Glutamatergic neuron (in vitro differentiated cells): ENCODE data around the gene ZNF474. TPM values are rescaled to one million over a fixed set of nuclear protein-coding genes. Genes with fewer than 3 reads are reported as not detected.

ENCODE experiments used
- DNase-seq: peaks from one replicate; pipeline ENCODE4 v3.0.0; 2022
- H3K27ac Mint-ChIP-seq: one replicate; pipeline ENCODE4 v1.8.0; 2020; ENCODE audit warnings: mild to moderate bottlenecking, mixed read lengths, inconsistent platforms; ENCODE audit not compliant: unreplicated experiment
- H3K27me3 Mint-ChIP-seq: one replicate; pipeline ENCODE4 v1.8.0; 2020; ENCODE audit warnings: mild to moderate bottlenecking, moderate library complexity, mixed read lengths, inconsistent platforms; ENCODE audit not compliant: unreplicated experiment
- H3K36me3 Mint-ChIP-seq: one replicate; pipeline ENCODE4 v1.8.0; 2020; ENCODE audit warnings: mild to moderate bottlenecking, mixed read lengths, inconsistent platforms; ENCODE audit not compliant: unreplicated experiment
- H3K4me1 Mint-ChIP-seq: one replicate; pipeline ENCODE4 v1.8.0; 2020; ENCODE audit warnings: mild to moderate bottlenecking, low read depth, mixed read lengths, inconsistent platforms; ENCODE audit not compliant: unreplicated experiment
- H3K4me3 Mint-ChIP-seq: one replicate; pipeline ENCODE4 v1.8.0; 2020; ENCODE audit warnings: mild to moderate bottlenecking, mixed read lengths, inconsistent platforms; ENCODE audit not compliant: unreplicated experiment
- H3K9me3 Mint-ChIP-seq: one replicate; pipeline ENCODE4 v1.8.0; 2020; ENCODE audit warnings: mild to moderate bottlenecking, moderate library complexity, mixed read lengths, inconsistent platforms; ENCODE audit not compliant: unreplicated experiment
- CTCF ChIP-seq: fragments of 200-600 bp; sonication (generic); IDR thresholded peaks from one replicate; pipeline ENCODE4 v1.5.0; 2021; ENCODE audit not compliant: partially characterized antibody, unreplicated experiment
- total RNA-seq: library from RNA; stranded (reverse); fragmentation: NEBNext Ultra II Directional; extraction: Animal tissue kit (Norgen Biotek cat#: 25700); gene quantifications from one replicate; pipeline ENCODE4 v1.2.1, GENCODE V29; 2021; ENCODE audit not compliant: unreplicated experiment

Gene ZNF474
- total RNA-seq, 1 donor from 2014 or later: 0.64 TPM

GRCh38 chr5:122124766-122125165 lies 4.6 kb upstream of the ZNF474 start:
- H3K36me3 Mint-ChIP-seq: no peaks in the 10 kb centered on the region
- no peaks in the 10 kb centered on the region for H3K9me3 Mint-ChIP-seq
- no peaks in the 10 kb centered on the region for H3K27me3 Mint-ChIP-seq
- H3K4me1 Mint-ChIP-seq: no peaks in the 10 kb centered on the region
- no peak overlapping the region for H3K27ac Mint-ChIP-seq
- TF ChIP-seq CTCF: no peak
- no peak for DNase-seq
- H3K4me3 Mint-ChIP-seq: no peak overlapping the region

DNA sequence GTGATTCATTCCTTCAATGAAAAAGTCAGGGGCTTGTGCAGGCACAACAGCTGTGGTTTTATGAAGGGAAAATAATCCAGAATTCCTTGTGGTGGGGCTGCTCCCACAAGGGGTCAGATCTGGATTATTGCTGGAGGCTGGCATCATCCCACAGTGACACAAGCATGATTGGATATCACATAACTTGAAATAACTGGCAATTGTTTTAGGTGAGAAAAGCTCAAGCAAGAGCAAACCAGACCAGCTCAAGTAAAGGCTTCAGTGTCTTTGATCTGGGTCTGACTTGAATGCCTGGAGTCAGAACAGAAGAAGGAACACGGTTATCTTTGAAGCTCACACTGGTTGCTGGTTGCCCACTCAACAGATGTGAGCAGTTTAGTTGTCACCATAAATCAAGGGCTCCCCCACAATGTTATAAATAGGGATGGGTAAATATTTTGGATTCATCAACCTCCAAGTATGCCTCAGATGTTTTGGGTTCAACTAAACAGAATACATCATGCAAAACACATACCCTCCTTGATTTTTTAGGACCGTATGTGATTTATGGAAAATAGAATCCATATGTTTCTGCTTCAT lies 3.1 kb upstream of the ZNF474 start:
- Mint-ChIP-seq H3K9me3 (no peaks in the 10 kb centered on the region), H3K27me3 (no peaks in the 10 kb centered on the region), H3K27ac (no peak overlapping the region), H3K36me3 (no peaks in the 10 kb centered on the region), H3K4me3 (no peak overlapping the region), H3K4me1 (no peaks in the 10 kb centered on the region)
- no peak for TF ChIP-seq CTCF
- DNase-seq: no peak

DNA sequence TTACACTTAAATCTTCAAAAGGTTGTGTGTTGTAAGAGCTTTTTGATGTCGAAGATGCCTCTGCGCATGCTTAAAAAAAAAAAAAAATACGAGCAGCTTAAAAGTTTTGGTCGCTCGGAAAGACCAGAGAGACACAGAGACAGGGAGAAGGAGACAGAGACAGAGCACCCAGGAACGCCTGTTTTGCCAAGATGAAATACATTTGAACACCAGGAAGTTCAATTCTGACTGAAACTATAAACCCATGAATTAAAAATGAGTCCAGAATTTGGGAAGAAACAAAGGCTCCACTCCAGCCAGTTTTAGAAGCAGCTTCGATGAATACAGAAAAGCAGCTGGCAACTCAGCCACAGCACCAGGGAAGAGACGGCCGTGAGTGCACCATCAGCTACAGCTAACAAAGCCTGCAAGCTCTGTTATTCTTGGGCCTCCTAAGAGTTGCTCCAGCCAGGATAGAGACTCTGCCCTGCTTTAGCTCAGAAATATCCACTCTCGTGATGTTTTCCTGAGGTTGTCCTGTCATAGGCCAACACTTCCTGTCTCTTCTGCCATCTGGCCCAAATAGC lies 2.5 kb upstream of the ZNF474 start:
- H3K4me1 Mint-ChIP-seq: no peaks in the 10 kb centered on the region

DNA sequence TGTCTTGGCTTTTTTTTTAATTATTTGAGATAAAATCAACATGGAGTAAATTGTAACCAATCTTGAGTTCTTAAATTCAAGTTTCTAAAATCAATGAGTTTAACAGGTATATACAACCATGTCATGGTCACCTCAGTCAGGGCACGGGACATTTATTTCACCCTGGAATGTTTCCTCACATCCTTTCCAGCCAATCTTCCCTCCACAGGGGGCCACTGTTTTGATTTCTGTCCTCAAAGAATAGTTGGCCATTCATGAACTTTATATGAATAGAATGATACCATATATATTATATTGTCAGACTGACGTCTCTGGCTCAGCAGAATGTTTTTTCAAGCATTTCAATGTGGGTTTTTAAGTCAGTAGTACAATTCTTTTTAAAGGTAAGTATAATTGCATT lies 806 bp downstream of the ZNF474 start:
- H3K36me3 Mint-ChIP-seq: no peaks in the 10 kb centered on the region
- H3K4me3 Mint-ChIP-seq: no peak overlapping the region
- TF ChIP-seq CTCF: no peak
- H3K27me3 Mint-ChIP-seq: no peaks in the 10 kb centered on the region
- H3K4me1 Mint-ChIP-seq: no peaks in the 10 kb centered on the region
- H3K27ac Mint-ChIP-seq: no peak overlapping the region
- no peaks in the 10 kb centered on the region for H3K9me3 Mint-ChIP-seq
- no peak for DNase-seq

More for the DNA sequence above, 2.5 kb upstream of the ZNF474 start:
- TF ChIP-seq CTCF: no peak
- no peak for DNase-seq
- H3K9me3 Mint-ChIP-seq: no peaks in the 10 kb centered on the region
- no peak overlapping the region for H3K4me3 Mint-ChIP-seq
- no peaks in the 10 kb centered on the region for H3K27me3 Mint-ChIP-seq
- no peak overlapping the region for H3K27ac Mint-ChIP-seq
- H3K36me3 Mint-ChIP-seq: no peaks in the 10 kb centered on the region

DNA sequence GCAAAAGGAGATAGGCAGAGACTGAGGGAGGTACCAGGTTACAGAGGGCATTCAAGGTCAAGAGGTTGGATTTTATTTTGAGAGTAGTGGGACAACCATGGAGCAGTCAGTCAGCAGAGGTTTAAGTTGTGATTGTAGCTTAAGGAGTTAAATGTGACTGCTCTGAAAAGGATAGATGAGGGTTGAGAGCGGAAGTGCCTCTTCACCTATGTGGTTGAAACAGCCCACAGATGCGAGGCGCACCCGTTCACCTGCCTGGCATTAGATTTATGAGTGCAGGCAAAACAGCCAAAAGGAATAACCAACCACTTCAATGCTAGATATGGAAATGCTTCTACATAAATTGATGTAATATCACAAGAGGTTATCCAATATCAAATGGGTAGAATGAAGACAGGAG lies 8.4 kb downstream of the ZNF474 start:
- H3K27me3 Mint-ChIP-seq: no peaks in the 10 kb centered on the region
- no peaks in the 10 kb centered on the region for H3K4me1 Mint-ChIP-seq
- no peak overlapping the region for H3K4me3 Mint-ChIP-seq
- TF ChIP-seq CTCF: no peak
- no peak for DNase-seq
- H3K27ac Mint-ChIP-seq: no peak overlapping the region
- no peaks in the 10 kb centered on the region for H3K36me3 Mint-ChIP-seq
- no peaks in the 10 kb centered on the region for H3K9me3 Mint-ChIP-seq
